ENCODE data around the gene EEA1.

The EEA1 gene

DNA sequence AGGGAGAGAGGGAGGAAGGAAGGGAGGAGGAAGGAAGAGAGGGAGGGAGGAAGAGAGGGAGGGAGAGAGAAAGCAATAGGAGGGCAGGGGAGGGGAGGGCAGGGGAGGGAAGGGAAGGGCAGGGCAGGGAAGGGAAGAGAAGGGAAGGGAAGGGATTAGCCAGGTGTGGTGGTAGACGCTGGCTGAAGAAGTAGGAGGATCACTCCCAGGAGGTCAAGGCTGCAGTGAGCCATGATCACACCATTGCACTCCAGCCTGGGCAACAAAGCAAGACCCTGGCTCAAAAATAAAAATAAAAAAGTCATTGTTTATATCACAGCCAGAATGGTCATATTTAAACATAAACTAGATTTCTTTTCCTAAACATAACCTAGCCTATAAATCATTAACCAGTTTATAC, 20.4 kb upstream of the EEA1 start:
- Mint-ChIP-seq H3K9me3 (peaks cover 3% of the 10 kb centered on the region), H3K27me3 (no peaks in the 10 kb centered on the region), H3K27ac (no peak overlapping the region), H3K36me3 (ENCODE audit: low read depth) (no peaks in the 10 kb centered on the region), H3K4me3 (no peak overlapping the region), H3K4me1 (ENCODE audit: low read depth) (no peaks in the 10 kb centered on the region)

DNA sequence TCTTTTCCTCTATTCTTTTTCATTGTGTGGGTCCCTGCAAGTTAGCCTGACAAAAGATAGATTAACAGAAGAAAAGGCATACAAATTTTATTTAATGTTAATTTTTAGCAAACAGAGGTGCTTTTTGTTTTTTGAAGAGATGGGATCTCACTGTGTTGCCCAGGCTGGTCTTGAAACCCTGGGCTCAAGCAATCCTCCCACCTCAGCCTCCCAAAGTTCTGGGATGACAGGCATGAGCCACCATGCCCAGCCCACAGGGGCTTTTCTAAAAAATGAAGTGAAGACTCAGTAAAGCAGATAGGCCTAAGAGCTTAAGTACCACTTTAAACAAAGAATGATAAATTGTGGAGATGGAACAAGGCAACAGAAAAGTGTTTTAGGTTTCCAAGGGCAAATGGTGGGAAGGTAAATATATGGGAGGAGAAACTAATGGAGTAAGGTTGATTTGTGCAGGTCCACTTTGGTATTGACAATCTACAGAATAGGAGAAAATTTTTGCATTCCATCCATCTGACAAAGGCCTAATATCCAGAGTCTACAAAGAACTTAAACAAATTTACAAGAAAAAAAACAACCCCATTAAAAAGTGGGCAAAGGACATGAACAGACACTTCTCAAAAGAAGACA, 18.6 kb upstream of the EEA1 start:
- Mint-ChIP-seq H3K4me1 (ENCODE audit: low read depth) (no peaks in the 10 kb centered on the region), H3K4me3 (no peak overlapping the region), H3K9me3 (no peaks in the 10 kb centered on the region), H3K27ac (no peak overlapping the region), H3K36me3 (ENCODE audit: low read depth) (no peaks in the 10 kb centered on the region), H3K27me3 (no peaks in the 10 kb centered on the region)

GRCh38 chr12:92945659-92946220, 16.6 kb upstream of the EEA1 start:
- Mint-ChIP-seq H3K4me1 (ENCODE audit: low read depth) (peaks cover 4% of the 10 kb centered on the region), H3K27ac (no peak overlapping the region), H3K36me3 (ENCODE audit: low read depth) (no peaks in the 10 kb centered on the region), H3K27me3 (no peaks in the 10 kb centered on the region), H3K4me3 (no peak overlapping the region), H3K9me3 (no peaks in the 10 kb centered on the region)

DNA sequence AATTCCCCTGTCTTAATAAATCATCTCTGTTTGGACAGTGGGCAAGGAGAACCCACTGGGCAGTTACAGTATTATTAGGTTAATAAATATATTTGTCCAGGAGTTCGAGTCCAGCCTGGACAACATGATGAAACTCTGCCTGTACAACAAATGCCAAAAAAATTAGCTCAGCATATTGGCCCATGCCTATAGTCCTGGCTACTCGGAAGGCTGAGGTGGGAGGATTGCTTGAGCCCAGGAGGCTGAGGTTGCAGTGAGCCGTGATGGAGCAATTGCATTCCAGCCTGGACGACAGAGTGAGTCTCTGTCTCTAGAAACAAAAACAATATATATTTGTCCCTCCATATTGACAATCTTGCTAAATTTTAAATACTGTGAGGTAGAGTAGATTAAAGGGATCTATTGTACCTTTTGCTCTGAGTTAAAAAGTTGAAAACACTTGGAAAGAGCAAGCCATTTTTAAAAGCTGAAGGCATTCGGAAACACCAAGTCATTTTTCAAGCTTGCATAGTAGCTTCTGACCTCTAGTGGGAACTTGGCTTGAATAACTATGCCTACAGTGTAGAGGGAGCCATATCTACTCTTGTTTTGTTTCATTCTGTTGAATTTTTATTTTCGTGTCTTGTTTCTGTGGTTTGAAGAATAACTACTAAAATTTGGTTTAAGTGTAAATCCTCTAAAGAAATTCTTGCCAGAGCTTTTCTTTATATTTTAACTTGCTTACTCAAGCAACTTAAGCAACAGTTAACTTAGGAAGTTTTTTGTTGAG, 14.6 kb upstream of the EEA1 start:
- Mint-ChIP-seq H3K36me3 (ENCODE audit: low read depth) (no peaks in the 10 kb centered on the region), H3K27me3 (no peaks in the 10 kb centered on the region), H3K4me3 (no peak overlapping the region), H3K4me1 (ENCODE audit: low read depth) (peaks cover 4% of the 10 kb centered on the region), H3K9me3 (no peaks in the 10 kb centered on the region), H3K27ac (no peak overlapping the region)

GRCh38 chr12:92942905-92943304, 13.8 kb upstream of the EEA1 start:
- Mint-ChIP-seq H3K27ac (no peak overlapping the region), H3K4me1 (ENCODE audit: low read depth) (peaks cover 4% of the 10 kb centered on the region), H3K27me3 (no peaks in the 10 kb centered on the region), H3K4me3 (no peak overlapping the region), H3K9me3 (no peaks in the 10 kb centered on the region), H3K36me3 (ENCODE audit: low read depth) (no peaks in the 10 kb centered on the region)

GRCh38 chr12:92939116-92939515, 10.0 kb upstream of the EEA1 start:
- H3K27ac Mint-ChIP-seq: no peak overlapping the region
- H3K27me3 Mint-ChIP-seq: no peaks in the 10 kb centered on the region
- no peak overlapping the region for H3K4me3 Mint-ChIP-seq
- H3K4me1 Mint-ChIP-seq (ENCODE audit: low read depth): peaks cover 4% of the 10 kb centered on the region
- no peaks in the 10 kb centered on the region for H3K36me3 Mint-ChIP-seq (ENCODE audit: low read depth)
- H3K9me3 Mint-ChIP-seq: no peaks in the 10 kb centered on the region

GRCh38 chr12:92938638-92939037, 9.5 kb upstream of the EEA1 start:
- Mint-ChIP-seq H3K4me3 (no peak overlapping the region), H3K9me3 (no peaks in the 10 kb centered on the region), H3K4me1 (ENCODE audit: low read depth) (peaks cover 4% of the 10 kb centered on the region), H3K27me3 (no peaks in the 10 kb centered on the region), H3K27ac (no peak overlapping the region), H3K36me3 (ENCODE audit: low read depth) (no peaks in the 10 kb centered on the region)

GRCh38 chr12:92938018-92938417, 8.9 kb upstream of the EEA1 start:
- Mint-ChIP-seq H3K27ac (no peak overlapping the region), H3K36me3 (ENCODE audit: low read depth) (no peaks in the 10 kb centered on the region), H3K4me3 (no peak overlapping the region), H3K9me3 (no peaks in the 10 kb centered on the region), H3K27me3 (no peaks in the 10 kb centered on the region), H3K4me1 (ENCODE audit: low read depth) (peaks cover 4% of the 10 kb centered on the region)

DNA sequence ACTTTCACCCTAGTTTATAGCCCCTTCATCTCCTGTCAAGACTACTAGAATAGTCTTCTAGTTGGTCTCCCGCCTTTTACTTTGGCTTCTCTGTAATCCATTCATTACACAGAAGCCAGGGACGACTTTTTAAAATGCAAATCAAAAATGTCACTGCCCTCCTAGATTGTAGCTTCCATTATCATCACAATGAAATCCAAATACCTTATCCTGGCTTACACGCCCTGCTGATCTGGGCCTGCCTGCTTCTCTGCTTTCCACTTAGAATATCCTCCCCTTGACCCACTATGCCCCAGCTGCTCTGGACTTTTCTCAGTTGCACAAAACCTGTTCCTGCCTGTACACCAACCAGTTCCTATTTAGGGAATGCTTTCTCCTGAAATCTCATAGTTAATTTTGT, 4.5 kb upstream of the EEA1 start:
- Mint-ChIP-seq H3K36me3 (ENCODE audit: low read depth) (no peaks in the 10 kb centered on the region), H3K9me3 (no peaks in the 10 kb centered on the region), H3K27ac (no peak overlapping the region), H3K4me3 (no peak overlapping the region), H3K4me1 (ENCODE audit: low read depth) (peaks cover 8% of the 10 kb centered on the region), H3K27me3 (no peaks in the 10 kb centered on the region)

GRCh38 chr12:92930421-92930820, 1.3 kb upstream of the EEA1 start:
- H3K27ac Mint-ChIP-seq: peak overlapping the region; percentile 92

GRCh38 chr12:92929983-92930382, 888 bp upstream of the EEA1 start:
- no peaks in the 10 kb centered on the region for H3K9me3 Mint-ChIP-seq
- peaks cover 34% of the 10 kb centered on the region for H3K4me1 Mint-ChIP-seq (ENCODE audit: low read depth)
- peak overlapping the region; percentile 92 for H3K27ac Mint-ChIP-seq
- peaks cover 3% of the 10 kb centered on the region for H3K36me3 Mint-ChIP-seq (ENCODE audit: low read depth)
- H3K27me3 Mint-ChIP-seq: no peaks in the 10 kb centered on the region
- peak overlapping the region; percentile 91 for H3K4me3 Mint-ChIP-seq

More at GRCh38 chr12:92930421-92930820, 1.3 kb upstream of the EEA1 start:
- H3K36me3 Mint-ChIP-seq (ENCODE audit: low read depth): no peaks in the 10 kb centered on the region
- no peaks in the 10 kb centered on the region for H3K9me3 Mint-ChIP-seq
- peaks cover 30% of the 10 kb centered on the region for H3K4me1 Mint-ChIP-seq (ENCODE audit: low read depth)
- peak overlapping the region; percentile 91 for H3K4me3 Mint-ChIP-seq
- H3K27me3 Mint-ChIP-seq: no peaks in the 10 kb centered on the region

DNA sequence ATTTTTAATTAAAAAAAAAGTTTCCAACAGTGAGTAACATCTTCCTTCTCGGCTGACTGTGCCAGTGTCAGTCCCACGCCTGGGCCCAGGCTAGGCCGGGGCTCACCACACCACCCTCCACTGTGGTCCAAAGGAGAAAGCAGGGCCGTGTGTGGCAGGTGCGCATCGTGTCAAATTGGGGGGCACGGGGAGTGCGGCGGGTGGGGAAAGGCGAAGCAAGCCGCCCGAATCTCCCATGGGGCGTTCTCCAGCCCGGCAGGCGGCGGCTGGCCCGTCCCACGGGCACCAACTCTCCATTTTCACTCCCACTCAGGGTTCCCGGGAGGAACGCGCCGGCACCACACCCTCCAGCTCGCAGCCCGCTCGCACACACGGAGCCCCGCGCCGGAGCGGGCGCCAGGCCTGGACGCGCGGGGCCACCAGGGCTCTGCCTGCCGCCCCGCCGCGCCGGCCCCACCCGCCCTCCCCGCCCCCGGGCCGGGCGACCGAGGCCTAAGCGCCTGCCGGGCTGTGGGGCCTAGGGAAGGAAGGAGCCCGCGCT, 604 bp downstream of the EEA1 start:
- Mint-ChIP-seq H3K4me1 (ENCODE audit: low read depth) (peaks cover 43% of the 10 kb centered on the region), H3K4me3 (peak overlapping the region; percentile 91)

DNA sequence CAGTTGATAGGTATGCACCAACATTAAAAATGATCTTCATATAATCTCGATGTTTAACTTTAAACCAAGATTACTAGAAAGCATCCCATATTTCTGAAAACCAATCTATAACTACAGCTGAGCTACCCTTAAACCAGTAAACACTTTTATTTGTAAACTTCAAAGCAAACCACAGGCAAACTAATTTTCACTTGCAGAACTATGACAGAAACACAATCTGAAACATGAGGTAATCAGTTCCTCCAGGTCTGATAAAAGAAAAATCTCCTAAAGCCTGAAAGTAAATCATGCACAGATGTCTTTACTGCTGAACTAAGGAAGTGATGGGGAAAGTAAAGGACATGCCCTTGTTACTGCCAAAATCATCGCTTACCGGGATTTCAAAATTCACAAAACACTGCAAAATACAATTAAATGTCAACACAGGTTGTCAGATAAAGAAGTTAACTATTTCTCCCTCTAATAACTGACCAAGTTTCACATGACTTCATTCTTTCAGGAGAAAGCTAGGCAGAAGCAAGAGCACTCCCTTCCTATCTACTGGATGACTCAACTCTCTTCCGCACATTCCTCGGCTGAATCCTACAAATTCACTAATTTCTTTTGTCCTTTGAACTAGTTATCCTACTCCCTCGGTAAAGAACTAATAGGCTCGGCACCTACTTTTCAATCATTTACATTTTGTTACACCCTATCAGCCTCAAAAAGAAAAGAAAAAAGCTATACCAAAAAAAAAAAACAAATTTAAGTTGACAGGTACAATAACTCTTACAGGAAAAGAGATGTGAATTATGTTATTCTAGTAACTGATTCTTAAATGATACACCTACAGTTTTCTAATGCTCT, 1.4 kb downstream of the EEA1 start:
- H3K4me1 Mint-ChIP-seq (ENCODE audit: low read depth): peaks cover 47% of the 10 kb centered on the region
- peak overlapping the region; percentile 96 for H3K27ac Mint-ChIP-seq
- peak overlapping the region; percentile 91 for H3K4me3 Mint-ChIP-seq
- peaks cover 13% of the 10 kb centered on the region for H3K36me3 Mint-ChIP-seq (ENCODE audit: low read depth)
- H3K27me3 Mint-ChIP-seq: no peaks in the 10 kb centered on the region
- H3K9me3 Mint-ChIP-seq: no peaks in the 10 kb centered on the region

More for the DNA sequence above, 604 bp downstream of the EEA1 start:
- H3K36me3 Mint-ChIP-seq (ENCODE audit: low read depth): peaks cover 8% of the 10 kb centered on the region
- no peaks in the 10 kb centered on the region for H3K9me3 Mint-ChIP-seq
- no peaks in the 10 kb centered on the region for H3K27me3 Mint-ChIP-seq
- H3K27ac Mint-ChIP-seq: peak overlapping the region; percentile 96

DNA sequence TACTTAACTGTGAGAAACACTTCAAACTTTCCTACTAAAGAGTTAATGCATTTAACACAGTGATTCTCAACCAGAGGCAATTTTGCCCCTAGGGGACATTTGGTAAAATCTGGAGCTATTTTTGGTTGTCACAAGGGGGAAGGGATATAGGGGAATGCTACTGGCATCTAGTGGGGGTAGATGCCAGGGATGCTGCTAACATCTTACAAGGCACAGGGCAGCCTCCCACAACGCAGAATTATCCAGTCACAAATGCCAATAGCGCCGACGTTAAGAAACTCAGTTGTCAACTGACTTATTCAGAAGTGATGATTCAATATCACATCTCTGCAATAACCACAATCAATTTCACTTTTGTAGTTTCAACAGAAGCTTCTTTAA, 2.0 kb downstream of the EEA1 start:
- Mint-ChIP-seq H3K4me3 (peak overlapping the region; percentile 91), H3K27me3 (no peaks in the 10 kb centered on the region), H3K4me1 (ENCODE audit: low read depth) (peaks cover 53% of the 10 kb centered on the region), H3K36me3 (ENCODE audit: low read depth) (peaks cover 18% of the 10 kb centered on the region), H3K27ac (peak overlapping the region; percentile 96), H3K9me3 (peaks cover 2% of the 10 kb centered on the region)

Measured in stimulated activated naive CD8-positive, alpha-beta T cell treated with anti-CD3 and anti-CD28 coated beads, Interleukin-15, Interleukin-2, amounts not matched to agents 100 ng/mL and 50 ng/mL, for 24 hours (primary cell).